Activated CD8-positive, alpha-beta memory T cell treated with anti-CD3 and anti-CD28 coated beads, Interleukin-2, amount 50 U/mL, for 48 hours (primary cell): ENCODE results near the gene ZFP92.

Source experiments
- DNase-seq: peaks from one replicate; pipeline ENCODE4 v3.0.0-alpha.2; 2020

Gene ZFP92

GRCh38 chrX:153441296-153441695 lies 30.0 kb downstream of the ZFP92 start:
- no peak for DNase-seq

DNA sequence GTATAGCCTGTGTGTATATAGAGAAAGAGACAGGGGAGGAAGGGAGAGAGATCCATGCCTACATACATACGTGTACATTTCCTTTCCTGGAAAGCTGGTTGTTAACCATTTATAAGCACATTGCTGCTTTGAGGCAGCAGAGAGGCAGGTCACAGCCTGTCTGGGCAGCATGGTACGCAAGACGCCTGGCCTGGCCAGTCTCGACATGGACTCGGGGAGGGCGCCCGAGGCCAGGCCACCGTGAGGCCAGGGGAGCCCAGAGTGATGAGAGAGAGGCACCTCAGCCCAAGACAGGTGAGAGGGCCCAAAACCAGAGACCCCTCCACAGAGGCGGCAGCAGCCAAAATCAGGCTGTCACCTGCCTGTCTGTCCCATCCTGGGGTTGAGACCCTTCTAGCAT lies 30.7 kb downstream of the ZFP92 start:
- DNase-seq: no peak

- DNase-seq: no peak
Observed at GRCh38 chrX:153442463-153442862, 31.2 kb downstream of the ZFP92 start.

GRCh38 chrX:153443476-153444332 lies 32.4 kb downstream of the ZFP92 start:
- no peak for DNase-seq

DNA sequence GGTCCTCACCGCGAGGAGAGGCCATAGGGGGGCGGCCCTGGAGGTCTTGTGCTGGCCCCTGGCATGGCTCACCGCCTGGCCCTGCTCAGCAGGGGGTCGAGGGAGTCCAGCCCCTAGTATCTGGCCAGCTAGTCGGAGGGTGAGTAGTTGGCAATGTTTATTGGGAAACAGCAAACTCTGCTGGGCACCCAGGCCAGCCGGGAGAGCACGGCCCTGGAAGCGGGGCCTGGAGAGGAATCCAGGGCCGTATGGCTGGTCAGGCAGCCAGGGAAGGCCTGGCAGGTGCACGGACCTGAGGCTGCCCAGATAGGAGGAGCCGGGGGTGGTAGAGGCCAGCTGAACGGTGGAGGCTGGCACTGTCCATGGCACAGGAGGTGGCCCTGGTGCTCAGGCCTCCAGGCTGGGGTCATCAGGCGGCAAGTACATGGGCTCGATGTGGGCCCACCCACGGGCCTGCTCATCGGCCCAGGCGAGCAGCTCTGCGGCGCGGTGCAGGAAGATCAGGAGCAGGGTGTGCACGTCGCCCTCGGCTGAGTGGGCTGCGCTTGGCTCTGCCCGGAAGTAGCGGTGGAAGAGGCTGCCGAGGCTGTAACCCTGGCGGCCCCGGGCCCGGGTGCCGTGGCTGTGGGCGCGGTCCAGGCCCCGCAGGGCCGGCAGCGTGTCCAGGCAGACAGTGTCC lies 33.2 kb downstream of the ZFP92 start:
- no peak for DNase-seq

DNA sequence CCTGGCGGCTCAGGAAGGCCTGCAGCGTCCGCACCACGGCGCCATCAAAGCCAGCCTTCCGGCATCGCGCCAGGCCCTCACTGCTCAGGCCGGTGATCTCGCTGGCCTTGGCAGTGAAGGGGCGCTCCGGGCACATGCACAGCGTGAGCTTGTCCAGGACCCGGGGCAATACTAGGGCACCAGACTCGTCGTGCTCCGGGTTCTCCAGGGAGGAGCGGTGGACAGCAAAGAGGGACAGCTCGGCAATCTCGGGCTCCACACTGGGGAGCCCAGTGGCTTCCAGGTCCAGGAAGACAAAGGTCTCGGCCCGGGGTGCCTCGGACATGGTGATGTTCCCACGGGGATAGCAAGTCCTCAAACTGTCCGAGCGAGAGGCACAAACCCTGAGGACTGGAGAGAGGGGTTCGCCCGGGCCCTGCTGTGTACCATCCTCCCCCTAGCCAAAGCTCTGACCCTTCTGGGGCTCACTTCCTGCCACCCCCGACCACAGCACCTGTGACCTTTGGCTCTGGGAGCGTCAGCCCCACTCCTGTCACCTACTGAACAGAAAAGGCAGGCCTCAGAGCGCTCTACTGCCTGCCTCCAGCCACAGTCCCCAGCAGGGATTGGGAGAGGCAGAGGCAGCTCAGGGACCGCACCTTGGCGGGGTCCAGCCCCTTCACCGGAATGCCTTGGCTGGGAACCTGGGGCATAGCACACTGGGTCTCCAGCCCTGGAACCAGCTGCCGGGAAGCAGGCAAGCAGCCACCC lies 34.0 kb downstream of the ZFP92 start:
- no peak for DNase-seq

- no peak for DNase-seq
Observed at GRCh38 chrX:153445856-153446635, 34.8 kb downstream of the ZFP92 start, which contains the start of gene TREX2. TREX2 (minus strand) TSS chrX:153446056; CDS start chrX:153445430, 626 bp downstream.

GRCh38 chrX:153446636-153446936 lies 35.3 kb downstream of the ZFP92 start:
- DNase-seq: no peak

- no peak for DNase-seq
Observed at GRCh38 chrX:153446950-153447580, 35.8 kb downstream of the ZFP92 start.

- DNase-seq: no peak
Observed at GRCh38 chrX:153447581-153447960, 36.3 kb downstream of the ZFP92 start.

DNA sequence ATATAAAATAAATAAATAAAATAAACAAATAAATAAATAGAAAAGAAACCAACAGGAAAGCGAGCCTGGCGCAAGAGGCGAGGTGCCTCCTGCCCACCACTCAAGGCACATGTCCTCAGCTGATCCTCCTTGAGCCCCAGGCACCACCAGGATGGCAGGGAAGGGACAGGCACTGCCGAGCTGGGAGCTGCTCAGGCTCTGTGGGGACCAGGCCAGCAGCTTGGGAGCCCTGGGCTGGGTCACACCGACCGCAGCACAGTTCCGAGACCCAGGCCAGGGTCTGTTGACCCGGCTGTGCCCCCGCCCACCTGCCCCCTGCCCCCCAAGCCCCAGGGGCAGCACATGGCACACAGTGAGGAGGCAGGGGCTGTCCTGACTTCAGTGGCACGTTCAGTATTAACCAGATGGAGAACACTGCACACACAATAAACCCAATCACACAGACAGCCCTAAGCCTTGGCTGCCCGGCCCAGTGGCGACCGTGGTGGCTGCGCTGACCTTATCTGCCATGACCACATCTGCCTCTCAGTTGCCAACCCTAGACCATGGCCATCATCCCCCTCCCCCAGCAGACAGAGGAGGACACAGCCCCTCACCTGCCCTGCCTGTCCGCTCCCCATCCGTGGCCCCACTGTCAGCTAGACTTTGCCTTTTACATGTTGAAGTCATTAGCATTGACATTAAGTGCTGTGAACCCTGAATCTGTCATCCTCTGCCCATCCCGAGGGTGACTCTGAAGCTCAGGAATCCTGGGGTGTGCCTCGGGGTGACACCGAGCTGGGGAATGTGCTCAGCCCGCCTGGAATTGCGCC lies 37.5 kb downstream of the ZFP92 start:
- no peak for DNase-seq

DNA sequence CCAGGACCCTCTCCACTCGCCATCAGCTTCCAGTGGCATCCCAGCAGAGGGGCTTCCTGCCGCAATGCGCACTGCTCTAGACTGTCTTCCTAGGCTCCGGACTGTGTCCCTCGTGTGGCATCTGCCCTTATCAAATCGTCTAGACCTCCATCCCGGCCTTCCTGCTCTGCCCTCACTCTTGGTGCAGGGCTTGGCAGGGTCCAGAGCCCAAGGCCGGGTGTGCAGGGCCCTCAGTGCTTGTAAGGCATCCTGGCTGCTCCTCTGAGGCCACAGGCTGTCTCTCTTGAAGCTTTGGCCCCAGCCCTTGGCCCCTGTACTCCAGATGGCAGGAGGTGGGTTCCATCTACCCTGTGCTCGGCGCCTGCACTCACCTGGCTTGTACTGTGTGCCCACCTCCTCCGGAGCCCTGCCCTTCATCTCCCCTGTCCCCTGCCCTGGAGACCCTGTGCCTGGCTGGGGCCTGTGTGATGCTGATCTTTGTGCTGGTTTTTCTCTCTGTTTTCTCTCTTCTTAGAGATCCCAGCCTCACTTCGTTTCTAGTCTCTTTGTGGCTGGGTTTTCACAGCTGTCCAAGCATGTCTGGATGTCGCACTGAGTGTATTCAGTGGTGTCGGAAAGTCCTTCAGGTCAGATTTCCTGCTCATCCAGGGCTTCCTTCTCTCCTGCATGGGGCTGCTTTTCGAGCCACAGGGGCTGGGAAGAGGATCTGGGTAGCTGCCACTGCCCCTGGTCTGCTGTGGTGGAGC lies 38.3 kb downstream of the ZFP92 start:
- DNase-seq: no peak

- no peak for DNase-seq
Observed at GRCh38 chrX:153450114-153450948, 39.1 kb downstream of the ZFP92 start.

DNA sequence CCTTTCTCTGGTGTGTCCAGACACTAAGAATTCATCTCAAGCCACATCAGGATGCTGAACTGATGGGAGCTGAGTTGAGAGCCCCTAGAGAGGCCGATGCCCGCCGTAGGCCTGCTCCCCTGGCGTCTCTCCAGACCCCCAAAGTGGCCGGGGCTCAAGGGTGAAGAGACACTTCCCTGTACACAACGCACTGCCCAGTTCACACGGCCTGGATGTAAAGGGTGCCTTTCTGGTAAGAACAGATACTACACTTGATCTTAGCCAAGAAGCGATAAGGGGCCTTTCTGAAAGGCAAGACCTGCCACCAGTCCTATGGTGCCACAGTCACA lies 39.6 kb downstream of the ZFP92 start:
- DNase-seq: no peak

DNA sequence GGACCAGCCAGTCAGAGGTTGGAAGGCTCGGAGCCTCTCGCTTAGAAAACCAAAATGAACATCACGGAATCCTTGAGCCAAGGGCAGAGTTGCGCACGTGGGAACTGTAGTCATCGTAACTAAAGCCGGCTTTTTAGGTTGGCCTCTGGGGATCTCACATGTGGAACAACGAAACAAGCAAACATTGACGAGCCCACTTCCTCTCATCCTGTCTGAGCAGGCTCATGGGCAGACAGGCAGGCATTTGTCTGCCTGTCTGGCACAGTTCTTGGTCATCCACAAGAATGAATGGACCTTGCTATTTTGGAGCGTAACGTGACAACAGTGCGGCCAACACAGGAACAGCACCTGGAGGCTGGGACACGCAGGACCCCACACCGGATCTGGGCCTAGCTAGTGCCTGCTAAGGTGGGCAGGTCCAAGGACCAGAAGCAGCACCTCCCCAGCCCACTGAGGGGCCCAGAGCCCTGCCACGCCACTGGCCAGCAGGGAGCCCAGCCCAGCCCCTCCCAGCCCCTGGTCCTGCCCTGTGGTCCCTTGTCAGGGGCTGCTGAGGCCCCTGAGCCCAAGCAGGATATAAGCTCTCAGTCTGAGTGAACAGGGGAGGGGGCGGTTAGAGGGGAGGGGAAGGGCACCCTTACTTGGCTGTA lies 43.8 kb downstream of the ZFP92 start:
- DNase-seq: no peak

- DNase-seq: no peak
Observed at GRCh38 chrX:153455571-153455970, 44.3 kb downstream of the ZFP92 start.

DNA sequence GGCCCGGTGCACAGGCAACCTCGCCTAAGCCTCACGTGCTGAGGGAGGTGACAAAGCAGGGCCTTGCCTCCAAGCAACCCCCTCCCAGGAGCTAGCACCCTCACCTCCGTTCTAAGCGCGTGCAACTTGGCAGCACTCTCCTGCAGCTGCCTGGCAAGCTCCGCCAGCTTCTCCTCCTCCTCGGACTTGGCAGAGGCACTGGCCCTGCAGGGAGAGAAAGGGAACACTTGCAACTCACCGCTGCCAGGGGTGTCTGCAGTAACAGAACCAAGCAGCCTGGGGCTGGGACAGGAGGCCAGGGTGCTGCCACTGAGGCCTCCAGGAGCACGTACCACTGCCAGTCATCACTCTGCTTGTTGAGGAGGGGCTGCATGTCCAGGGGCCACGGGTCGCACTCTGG lies 44.9 kb downstream of the ZFP92 start:
- DNase-seq: no peak

DNA sequence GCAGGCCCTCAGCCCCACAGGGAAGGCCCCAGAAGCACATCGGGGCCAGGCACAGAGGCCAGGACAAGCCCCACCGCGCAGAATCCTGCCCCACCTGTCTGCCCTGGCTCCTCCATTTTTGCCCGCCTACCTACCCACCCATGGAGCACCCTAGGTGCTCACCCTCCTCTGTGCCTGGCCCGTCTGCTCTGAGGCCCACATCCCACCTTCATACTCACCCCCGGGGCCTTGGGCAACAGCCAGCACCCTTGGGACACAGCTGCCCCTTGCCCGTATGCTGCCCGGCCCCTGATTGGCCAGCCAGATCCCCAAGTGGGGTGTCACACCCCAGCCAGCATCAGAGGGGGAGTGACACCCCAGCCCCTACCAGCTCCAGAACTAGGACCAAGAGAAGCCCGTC lies 45.4 kb downstream of the ZFP92 start:
- DNase-seq: no peak

DNA sequence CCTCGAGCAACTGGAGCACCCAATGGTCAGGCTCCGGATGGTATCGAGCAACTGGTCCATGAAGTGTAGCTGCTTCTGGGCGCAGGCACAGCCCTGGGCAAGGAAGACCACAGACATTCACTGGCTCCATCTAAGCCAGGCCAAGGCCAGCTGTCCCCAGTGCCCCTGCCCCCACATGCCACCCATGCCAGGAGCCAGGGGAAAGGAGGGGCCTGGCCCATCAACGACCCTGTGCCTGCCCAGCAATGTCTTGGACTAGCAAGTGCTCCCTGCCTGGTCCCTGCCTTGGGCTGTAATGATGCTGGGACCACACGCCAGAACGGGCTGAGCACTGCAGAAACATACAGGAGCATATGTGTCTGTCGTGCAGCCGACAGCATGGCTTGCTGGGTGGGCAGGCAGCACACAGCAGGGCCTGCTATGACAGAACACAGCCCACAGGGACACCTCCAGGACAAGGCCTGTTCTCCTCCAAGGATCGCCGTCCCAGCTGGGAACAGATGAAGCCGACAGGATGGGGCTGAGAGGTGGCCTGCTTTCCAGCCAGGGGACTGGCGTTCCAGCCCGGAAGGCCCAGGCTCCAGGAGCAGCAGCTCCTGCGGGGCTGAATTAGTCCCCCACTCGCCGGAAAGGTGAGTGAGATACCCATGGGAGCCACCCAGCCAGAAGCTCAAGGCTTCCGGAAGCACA lies 46.0 kb downstream of the ZFP92 start:
- DNase-seq: no peak
